DMS153 treated with DMSO at 0.1 percent for 48 hours (cell line): ENCODE results near the gene CLPTM1L.
"Not testable (repeated sequence)": the region's sequence is repeated elsewhere in the genome, so short reads cannot be mapped to it uniquely, and the experiment has no call there.

Source experiments
- DNase-seq: peaks from one replicate; lab custom pipeline; 2025; ENCODE audit not compliant: unreplicated experiment; lab: John Stamatoyannopoulos, UW

The CLPTM1L gene

GRCh38 chr5:1293416-1294205, 51.3 kb downstream of the CLPTM1L start:
- DNase-seq = no peak

GRCh38 chr5:1292846-1293415, 52.0 kb downstream of the CLPTM1L start:
- DNase-seq = no peak

- no peak for DNase-seq
Measured at GRCh38 chr5:1292139-1292538, 52.8 kb downstream of the CLPTM1L start.

GRCh38 chr5:1291611-1292080, 53.3 kb downstream of the CLPTM1L start:
- DNase-seq = peak; percentile 24

- DNase-seq = not testable (repeated sequence)
Measured at GRCh38 chr5:1290956-1291355, 53.9 kb downstream of the CLPTM1L start.

GRCh38 chr5:1289559-1289958, 55.3 kb downstream of the CLPTM1L start:
- not testable (repeated sequence) for DNase-seq

- DNase-seq = no peak
Measured at GRCh38 chr5:1288439-1289335, 56.2 kb downstream of the CLPTM1L start.

GRCh38 chr5:1285883-1286291, 59.0 kb downstream of the CLPTM1L start:
- DNase-seq = no peak

GRCh38 chr5:1285141-1285540, 59.8 kb downstream of the CLPTM1L start:
- DNase-seq = no peak

- DNase-seq = not testable (repeated sequence)
Measured at GRCh38 chr5:1284336-1284970, 60.4 kb downstream of the CLPTM1L start.

GRCh38 chr5:1283729-1284041, 61.2 kb downstream of the CLPTM1L start:
- DNase-seq = not testable (repeated sequence)

GRCh38 chr5:1282993-1283728, 61.7 kb downstream of the CLPTM1L start:
- not testable (repeated sequence) for DNase-seq

- no peak for DNase-seq
Measured at GRCh38 chr5:1282131-1282992, 62.5 kb downstream of the CLPTM1L start.

- DNase-seq = no peak
Measured at GRCh38 chr5:1281038-1281882, 63.6 kb downstream of the CLPTM1L start.

- DNase-seq = no peak
Measured at GRCh38 chr5:1280177-1281037, 64.5 kb downstream of the CLPTM1L start.

GRCh38 chr5:1279443-1280151, 65.3 kb downstream of the CLPTM1L start:
- no peak for DNase-seq
